GM21515 (cell line): Measurements from ENCODE around the gene OR8B3.

Source experiments
- ATAC-seq: cut with Tn5 transposase; IDR thresholded peaks from one replicate; pipeline ENCODE4 v1.9.1; 2021; ENCODE audit not compliant: unreplicated experiment

Gene OR8B3

GRCh38 chr11:124376280-124376679 lies 22.5 kb downstream of the OR8B3 start:
- ATAC-seq, result no peak

- ATAC-seq, result no peak
Observed at GRCh38 chr11:124359566-124359965, 39.3 kb downstream of the OR8B3 start.

GRCh38 chr11:124346311-124346955 lies 52.4 kb downstream of the OR8B3 start:
- ATAC-seq, result no peak
